Measurements from ENCODE around the gene PFKFB3. TPM values are rescaled to one million over a fixed set of nuclear protein-coding genes. Genes with fewer than 3 reads are reported as not detected.
A peak's percentile ranks its signal among the peaks of the same experiment; 100 is the strongest.

The PFKFB3 gene
- total and polyA plus RNA-seq, 2 of the 13 experiments (the other 11 are each of a cell fraction or from before 2014, with no cell fraction given), result 1.2 to 13.3 TPM

DNA sequence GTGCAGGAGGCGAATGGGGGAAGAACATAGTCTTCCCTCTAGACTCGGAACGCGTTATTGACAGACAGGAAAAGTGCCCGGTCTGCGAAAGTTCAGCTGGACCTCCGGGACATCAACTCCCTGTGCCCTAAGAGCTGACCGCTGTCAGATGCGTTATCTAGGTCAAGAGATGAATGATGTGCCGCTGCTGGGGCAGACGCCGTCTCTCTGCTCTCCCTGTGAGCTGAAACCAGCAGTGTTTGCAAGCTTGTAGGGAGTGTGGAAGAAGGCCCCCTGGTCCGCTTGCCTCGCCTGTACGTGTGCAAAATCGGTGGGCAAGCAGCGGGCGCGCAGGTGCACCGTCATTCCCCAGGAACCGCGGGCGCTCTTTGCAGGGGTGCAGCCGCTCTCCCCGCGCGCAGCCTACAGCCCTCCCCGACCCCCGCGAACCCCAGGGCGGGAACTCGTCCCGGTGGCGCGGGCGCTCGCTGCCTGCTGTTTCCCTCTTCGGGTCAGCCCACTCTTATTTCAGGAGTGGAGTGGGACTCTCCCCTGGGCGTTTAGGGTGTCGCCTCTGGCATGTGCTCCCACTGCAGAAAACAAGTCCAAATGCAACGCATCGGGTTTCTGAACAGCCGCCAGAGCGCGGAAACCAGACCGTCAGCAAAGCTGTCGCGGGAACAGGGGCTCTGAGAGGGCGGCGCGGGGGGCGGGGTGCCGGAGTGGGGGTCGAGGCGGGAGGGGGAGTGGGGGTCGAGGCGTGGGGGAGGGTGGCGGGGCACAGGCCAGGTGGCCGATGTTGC is 1.8 kb upstream of the PFKFB3 start (continued):
- TF ChIP-seq, protein P1, sequence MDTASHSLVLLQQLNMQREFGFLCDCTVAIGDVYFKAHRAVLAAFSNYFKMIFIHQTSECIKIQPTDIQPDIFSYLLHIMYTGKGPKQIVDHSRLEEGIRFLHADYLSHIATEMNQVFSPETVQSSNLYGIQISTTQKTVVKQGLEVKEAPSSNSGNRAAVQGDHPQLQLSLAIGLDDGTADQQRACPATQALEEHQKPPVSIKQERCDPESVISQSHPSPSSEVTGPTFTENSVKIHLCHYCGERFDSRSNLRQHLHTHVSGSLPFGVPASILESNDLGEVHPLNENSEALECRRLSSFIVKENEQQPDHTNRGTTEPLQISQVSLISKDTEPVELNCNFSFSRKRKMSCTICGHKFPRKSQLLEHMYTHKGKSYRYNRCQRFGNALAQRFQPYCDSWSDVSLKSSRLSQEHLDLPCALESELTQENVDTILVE (CRISPR knock-in tag; IDR thresholded peaks at IDR 0.05), result no peak
- TF ChIP-seq GZF1 (CRISPR knock-in tag; IDR thresholded peaks at IDR 0.05) (no peak), AHR (CRISPR knock-in tag; IDR thresholded peaks at IDR 0.05) (no peak), GRHL1 (CRISPR knock-in tag; conservative IDR thresholded peaks at IDR 0.05) (no peak), YEATS4 (CRISPR knock-in tag; IDR thresholded peaks at IDR 0.05; ENCODE audit: borderline replicate concordance) (peak; percentile 16; the same call in 1 of the 2 replicates), SOX6 (IDR thresholded peaks at IDR 0.05) (no peak), SOX6 (CRISPR knock-in tag; IDR thresholded peaks at IDR 0.05) (no peak), BORCS8-MEF2B (CRISPR knock-in tag; IDR thresholded peaks at IDR 0.05) (no peak), USF2 (IDR thresholded peaks at IDR 0.05; ENCODE audit: low read depth, low read length) (no peak), USF2 (CRISPR knock-in tag; IDR thresholded peaks at IDR 0.05; ENCODE audit: borderline replicate concordance) (no peak), ZNF263 (CRISPR knock-in tag; IDR thresholded peaks at IDR 0.05) (no peak), MAFG (CRISPR knock-in tag; IDR thresholded peaks at IDR 0.05) (no peak), IRX3 (CRISPR knock-in tag; IDR thresholded peaks at IDR 0.05; ENCODE audit: borderline replicate concordance, low read depth) (no peak), SRY (CRISPR knock-in tag; IDR thresholded peaks at IDR 0.05) (no peak), BATF2 (CRISPR knock-in tag; IDR thresholded peaks at IDR 0.05) (no peak), IKZF1 (IDR thresholded peaks at IDR 0.05) (no peak), DNMT1 (CRISPR knock-in tag; IDR thresholded peaks at IDR 0.05) (no peak), SPEN (CRISPR knock-in tag; IDR thresholded peaks at IDR 0.05; ENCODE audit: low read depth) (no peak), MEIS2 (CRISPR knock-in tag; IDR thresholded peaks at IDR 0.05) (peak; percentile 67; the same call in 1 of the 2 replicates), MYC (CRISPR knock-in tag; IDR thresholded peaks at IDR 0.05; ENCODE audit: borderline replicate concordance) (no peak)
- TF ChIP-seq, protein P2, sequence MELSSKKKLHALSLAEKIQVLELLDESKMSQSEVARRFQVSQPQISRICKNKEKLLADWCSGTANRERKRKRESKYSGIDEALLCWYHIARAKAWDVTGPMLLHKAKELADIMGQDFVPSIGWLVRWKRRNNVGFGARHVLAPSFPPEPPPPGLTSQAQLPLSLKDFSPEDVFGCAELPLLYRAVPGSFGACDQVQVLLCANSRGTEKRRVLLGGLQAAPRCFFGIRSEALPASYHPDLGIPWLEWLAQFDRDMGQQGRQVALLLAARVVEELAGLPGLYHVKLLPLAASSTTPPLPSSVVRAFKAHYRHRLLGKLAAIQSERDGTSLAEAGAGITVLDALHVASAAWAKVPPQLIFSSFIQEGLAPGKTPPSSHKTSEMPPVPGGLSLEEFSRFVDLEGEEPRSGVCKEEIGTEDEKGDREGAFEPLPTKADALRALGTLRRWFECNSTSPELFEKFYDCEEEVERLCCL (CRISPR knock-in tag; IDR thresholded peaks at IDR 0.05; ENCODE audit: borderline replicate concordance), result no peak
- TF ChIP-seq, protein P3, sequence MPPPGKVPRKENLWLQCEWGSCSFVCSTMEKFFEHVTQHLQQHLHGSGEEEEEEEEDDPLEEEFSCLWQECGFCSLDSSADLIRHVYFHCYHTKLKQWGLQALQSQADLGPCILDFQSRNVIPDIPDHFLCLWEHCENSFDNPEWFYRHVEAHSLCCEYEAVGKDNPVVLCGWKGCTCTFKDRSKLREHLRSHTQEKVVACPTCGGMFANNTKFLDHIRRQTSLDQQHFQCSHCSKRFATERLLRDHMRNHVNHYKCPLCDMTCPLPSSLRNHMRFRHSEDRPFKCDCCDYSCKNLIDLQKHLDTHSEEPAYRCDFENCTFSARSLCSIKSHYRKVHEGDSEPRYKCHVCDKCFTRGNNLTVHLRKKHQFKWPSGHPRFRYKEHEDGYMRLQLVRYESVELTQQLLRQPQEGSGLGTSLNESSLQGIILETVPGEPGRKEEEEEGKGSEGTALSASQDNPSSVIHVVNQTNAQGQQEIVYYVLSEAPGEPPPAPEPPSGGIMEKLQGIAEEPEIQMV (CRISPR knock-in tag; IDR thresholded peaks at IDR 0.05; ENCODE audit: low read depth), result no peak
